Bone marrow (tissue), 2 donors: ENCODE data around the gene PHLDB1.

Experiments
- DNase-seq, 2 donors: peaks; one replicate each; lab custom pipeline; 2025; lab: John Stamatoyannopoulos, UW

The PHLDB1 gene

GRCh38 chr11:118621784-118622375 lies 14.5 kb downstream of the PHLDB1 start:
- no peak for DNase-seq

GRCh38 chr11:118622376-118623268 lies 15.2 kb downstream of the PHLDB1 start:
- DNase-seq = no peak

DNA sequence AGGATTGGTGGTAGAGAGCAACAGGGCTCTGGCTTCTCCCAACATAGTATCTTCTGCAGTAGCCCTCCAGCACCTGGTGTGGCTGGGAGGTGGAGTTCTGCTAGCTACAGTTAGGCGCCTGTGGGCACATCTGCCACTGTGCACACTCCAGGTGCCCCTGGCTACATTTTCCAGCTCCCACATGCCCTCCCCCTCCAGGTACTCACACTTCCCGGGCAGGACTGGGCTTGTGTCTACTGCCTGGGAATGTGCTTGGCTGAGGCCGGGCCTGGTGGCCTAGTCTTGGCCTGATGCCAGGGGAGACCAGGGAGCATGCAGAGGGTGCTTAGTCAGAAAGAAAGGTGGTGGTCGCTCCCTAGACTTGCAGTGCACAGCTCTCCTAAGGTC lies 15.8 kb downstream of the PHLDB1 start:
- no peak for DNase-seq

- no peak for DNase-seq
These were observed 17.7 kb downstream of the PHLDB1 start for GRCh38 chr11:118625036-118625690.

- DNase-seq = no peak
These were observed 18.6 kb downstream of the PHLDB1 start for GRCh38 chr11:118625976-118626375.

GRCh38 chr11:118627566-118627965 lies 20.2 kb downstream of the PHLDB1 start:
- DNase-seq = no peak

GRCh38 chr11:118628031-118628430 lies 20.6 kb downstream of the PHLDB1 start:
- no peak for DNase-seq

DNA sequence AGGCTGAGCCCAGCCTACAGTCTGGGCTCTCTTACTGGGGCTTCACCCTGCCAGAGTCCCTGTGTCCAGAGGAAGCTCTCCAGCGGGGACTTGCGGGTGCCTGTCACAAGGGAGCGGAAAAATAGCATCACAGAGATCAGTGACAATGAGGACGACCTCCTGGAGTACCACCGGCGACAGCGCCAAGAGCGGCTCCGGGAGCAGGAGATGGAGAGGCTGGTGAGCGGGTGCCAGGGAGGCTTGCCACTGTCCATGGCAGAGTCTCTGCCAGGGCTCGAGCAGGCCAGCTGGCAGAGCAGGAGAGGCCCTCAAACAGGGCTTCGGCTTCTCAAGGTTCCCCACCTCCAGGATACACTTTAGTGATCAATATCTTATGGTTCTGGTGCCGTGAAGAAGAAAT lies 21.0 kb downstream of the PHLDB1 start:
- no peak for DNase-seq

GRCh38 chr11:118628861-118629549 lies 21.6 kb downstream of the PHLDB1 start:
- no peak for DNase-seq

DNA sequence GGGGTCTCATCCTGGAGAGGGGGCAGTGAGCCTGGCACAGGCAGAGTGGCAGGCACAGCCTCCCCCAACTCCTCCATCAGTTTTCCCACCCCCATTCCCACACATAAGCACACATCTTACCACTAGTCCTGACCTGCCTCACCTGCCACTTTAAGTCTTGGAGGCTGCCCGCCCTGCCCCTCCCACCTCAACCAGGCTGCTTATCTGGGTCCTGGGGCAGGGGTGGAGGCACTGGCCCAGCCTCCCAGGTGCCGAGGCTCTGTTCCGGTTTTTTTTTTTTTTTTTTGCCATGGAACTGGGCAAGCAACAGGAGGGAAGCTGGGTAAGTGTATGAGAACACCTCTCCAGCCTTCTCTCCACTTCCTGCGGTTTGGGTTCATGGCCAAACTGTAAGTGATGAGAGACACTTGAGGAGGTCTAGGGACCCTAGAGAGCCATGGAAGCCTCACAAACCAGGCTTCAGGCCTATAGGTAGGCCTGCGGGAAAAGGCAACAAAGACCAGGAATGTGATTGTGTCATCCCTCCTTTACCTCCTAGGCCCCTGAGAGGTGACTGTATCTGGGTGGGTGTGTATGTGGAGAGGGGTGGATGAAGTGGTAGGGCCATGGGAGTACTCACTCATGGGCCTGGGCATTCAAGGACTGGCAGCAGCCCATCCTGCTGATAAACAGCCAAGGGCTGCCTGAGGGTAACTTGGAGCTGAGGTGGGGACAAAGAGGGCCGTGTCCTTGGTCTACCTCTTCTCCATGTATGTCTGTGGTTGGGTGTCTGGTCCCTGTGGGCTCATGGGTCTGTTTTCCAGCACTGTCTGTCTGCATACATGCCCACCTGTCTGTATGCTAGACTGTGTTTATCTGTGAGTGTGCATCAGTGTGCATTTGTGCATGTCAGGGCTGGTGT lies 22.6 kb downstream of the PHLDB1 start:
- DNase-seq = no peak

DNA sequence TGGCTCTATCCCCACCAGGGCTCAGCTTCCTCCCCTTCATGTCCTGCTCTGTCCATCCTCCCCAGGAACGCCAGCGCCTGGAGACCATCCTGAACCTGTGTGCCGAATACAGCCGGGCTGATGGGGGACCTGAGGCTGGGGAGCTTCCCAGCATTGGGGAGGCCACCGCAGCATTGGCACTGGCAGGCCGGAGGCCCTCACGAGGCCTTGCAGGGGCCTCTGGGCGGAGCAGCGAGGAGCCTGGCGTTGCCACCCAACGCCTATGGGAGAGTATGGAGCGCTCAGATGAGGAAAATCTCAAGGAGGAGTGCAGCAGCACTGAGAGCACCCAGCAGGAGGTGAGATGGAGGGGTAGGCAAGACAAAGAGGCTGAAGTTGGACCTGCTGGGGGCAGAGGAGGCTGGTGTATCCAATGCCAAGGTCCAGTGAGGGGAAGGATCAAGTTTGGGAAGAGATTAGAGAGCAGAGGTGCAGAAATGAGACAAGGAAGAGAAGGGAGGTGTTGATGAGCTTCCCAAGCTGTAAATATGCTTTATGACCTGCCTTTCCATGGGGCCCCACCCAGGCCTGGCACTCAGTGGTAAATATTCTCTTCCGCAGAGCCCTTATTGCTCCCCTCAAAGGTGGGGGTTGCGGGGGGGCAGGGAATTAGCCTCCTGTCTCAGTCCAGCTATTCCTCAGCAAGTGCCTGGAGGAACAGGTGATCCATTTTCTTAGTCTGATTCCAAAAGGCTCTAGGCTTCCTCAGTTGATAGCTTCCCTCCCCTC lies 23.9 kb downstream of the PHLDB1 start:
- DNase-seq = no peak

GRCh38 chr11:118632577-118633318 lies 25.3 kb downstream of the PHLDB1 start:
- DNase-seq = no peak

DNA sequence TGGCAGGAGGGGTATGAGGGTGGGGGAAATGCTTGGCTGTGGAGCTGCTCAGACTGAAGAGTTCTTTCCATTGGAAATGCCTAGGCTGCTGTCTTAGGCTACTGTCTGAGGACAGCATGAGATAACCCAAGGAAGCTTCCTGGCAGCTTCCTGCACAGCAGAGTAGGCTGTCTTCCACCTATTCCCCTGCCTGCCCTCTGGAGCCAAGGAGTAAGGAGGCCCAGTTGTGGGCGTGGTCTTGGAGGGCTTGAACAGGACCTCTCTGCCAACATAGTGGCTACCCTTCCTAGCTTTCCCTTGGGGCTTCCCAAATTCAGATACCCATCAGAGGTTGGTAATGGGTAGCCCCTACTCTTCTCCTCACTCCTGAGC lies 25.9 kb downstream of the PHLDB1 start:
- no peak for DNase-seq

DNA sequence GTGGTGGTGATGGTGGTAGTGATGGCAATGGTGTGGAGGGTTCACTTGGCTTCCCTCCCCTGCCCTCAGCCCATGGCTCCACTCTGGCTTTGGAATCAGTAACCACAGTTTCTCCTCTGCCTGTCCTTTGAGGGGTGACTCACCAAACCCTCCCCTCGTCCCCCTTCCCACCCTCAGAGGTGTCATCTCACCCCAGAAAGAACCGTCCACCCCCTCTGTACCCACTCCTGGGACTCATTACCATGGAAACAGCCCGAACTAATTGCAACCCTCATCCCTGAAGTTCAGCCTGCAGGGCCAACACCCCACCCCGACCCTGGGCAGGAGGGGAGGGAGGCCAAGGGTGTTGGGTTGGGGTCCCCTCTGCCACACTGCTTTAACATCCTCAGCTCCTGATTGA lies 26.6 kb downstream of the PHLDB1 start:
- DNase-seq = no peak

DNA sequence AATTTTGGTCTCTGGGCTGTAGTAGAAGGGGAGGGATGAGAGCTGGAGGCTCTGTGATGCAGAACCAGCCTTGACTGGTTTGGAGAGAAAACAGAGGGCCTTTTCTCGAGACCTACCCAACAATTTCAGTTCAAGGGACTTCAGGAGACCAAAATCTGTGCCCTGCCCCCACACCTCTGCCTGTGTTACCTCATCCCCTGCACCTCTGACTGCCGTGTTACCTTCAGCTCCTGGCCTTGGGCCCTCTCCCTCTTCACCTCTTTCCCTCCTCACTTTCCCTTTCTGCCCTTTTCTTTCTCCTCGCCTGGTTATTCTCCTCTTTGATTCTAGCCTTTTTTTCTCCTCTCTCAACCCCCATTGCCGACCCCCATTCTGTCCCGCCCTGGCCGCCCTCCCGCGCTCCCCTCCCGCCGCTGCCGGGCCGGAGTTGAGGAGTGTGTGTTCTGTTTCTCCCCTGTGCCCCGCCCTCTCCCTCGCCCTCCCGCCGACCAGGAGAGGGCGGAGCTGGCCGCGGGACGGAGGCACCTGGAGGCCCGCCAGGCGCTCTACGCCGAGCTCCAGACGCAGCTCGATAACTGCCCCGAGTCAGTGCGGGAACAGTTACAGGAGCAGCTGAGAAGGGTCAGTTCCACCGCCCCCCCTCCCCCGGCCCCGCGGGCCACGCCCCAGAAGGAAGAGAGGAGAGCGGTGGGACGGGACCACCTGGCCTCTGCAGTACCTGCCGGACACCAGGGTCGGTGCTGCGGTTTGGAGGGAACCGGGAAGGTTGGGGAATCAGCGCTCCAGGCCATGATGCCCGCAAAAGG lies 27.2 kb downstream of the PHLDB1 start:
- no peak for DNase-seq

GRCh38 chr11:118635237-118635591 lies 27.8 kb downstream of the PHLDB1 start:
- DNase-seq = no peak

DNA sequence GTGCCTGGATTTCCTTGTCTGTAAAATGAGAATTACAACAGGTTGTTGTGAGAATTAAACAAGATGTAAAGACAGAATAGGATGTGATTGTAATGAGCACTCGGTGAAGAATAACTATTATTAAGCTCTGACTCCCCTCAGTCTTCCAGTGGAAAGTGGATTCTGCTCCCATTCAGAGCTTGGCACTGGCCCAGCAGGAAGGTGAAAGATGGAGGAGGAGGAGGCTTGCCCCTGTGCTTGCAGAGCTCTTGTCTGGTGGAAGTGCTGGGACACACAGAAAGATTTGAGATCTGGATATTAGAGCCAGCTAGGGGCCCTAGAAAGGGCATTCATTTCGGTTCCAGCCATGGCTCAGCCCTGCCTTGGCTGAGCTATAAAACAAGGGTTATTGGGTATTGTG lies 28.2 kb downstream of the PHLDB1 start:
- DNase-seq = no peak

GRCh38 chr11:118636569-118637290 lies 29.3 kb downstream of the PHLDB1 start:
- no peak for DNase-seq

- no peak for DNase-seq
These were observed 31.3 kb downstream of the PHLDB1 start for GRCh38 chr11:118638726-118639125.
